K562 (cell line): ENCODE measurements around the gene CLEC6A. TPM values are rescaled to one million over a fixed set of nuclear protein-coding genes. Genes with fewer than 3 reads are reported as not detected.
"Not testable (repeated sequence)": the region's sequence is repeated elsewhere in the genome, so short reads cannot be mapped to it uniquely, and the experiment has no call there.

Source experiments
- ATAC-seq: fragments of 200-7000 bp; cut with Tn5 transposase; 3 replicates; pipeline ENCODE4 v1.9.1; 2020; ENCODE audit warnings: moderate library complexity
- BruUV-seq: library from RNA; stranded (reverse); fragments of 400-500 nt; replicated peaks from 2 replicates; lab custom pipeline; 2021; lab: Mats Ljungman, UMichigan
- CTCF ChIA-PET: fragments of 300-600 bp; formaldehyde crosslinking; extraction: SDS; loops from one replicate; lab custom pipeline; 2021; ENCODE audit warnings: low intra/inter-chr PET ratio; lab: Yijun Ruan, JAX
- POLR2A ChIA-PET: fragments of 300-600, 350-650 bp; sonication (Branson Sonifier 250); formaldehyde crosslinking; extraction: SDS; loops from one replicate; lab custom pipeline; 2021; ENCODE audit warnings: antibody characterized with exemption, inconsistent platforms; lab: Yijun Ruan, JAX
- DNase-seq, 4 experiments: peaks; one replicate each; pipeline versions ENCODE4 v3.0.0 to v3.0.0-alpha.2; 2011 to 2018; ENCODE audit warnings: low spot score in 3 of 4, mixed read lengths in 3 of 4; ENCODE audit errors: extremely low read depth in 1 of 4
- FAIRE-seq: peaks from 2 replicates; lab custom pipeline; 2011; peaks lifted over from hg19 to GRCh38; lab: Jason Lieb, UNC
- H2AFZ ChIP-seq: 2 replicates; pipeline ENCODE4 v1.6.0; 2011; ENCODE audit warnings: low read depth, low read length, control low read depth, inconsistent platforms
- H3K27ac ChIP-seq: fragments of 200-600 bp; 3 replicates; pipeline ENCODE4 v1.8.0; 2011; ENCODE audit warnings: low read depth, mild to moderate bottlenecking, control low read depth, inconsistent platforms, low read length, moderate library complexity, mixed read lengths; ENCODE audit errors: extremely low read depth
- H3K27me3 ChIP-seq, 2 experiments: fragments of 300-600 bp in 1 of 2; 2 replicates in 1 of 2; 3 replicates in 1 of 2; pipeline versions ENCODE4 v1.6.0 to v1.8.0; 2011; ENCODE audit warnings: inconsistent platforms in 2 of 2, low read length in 2 of 2, mild to moderate bottlenecking in 1 of 2, mixed read lengths in 1 of 2, moderate library complexity in 1 of 2; ENCODE audit not compliant: control insufficient read depth in 2 of 2, insufficient read depth in 2 of 2
- H3K36me3 ChIP-seq: fragments of 300-600 bp; 3 replicates; pipeline ENCODE4 v1.8.0; 2011; ENCODE audit warnings: mild to moderate bottlenecking, low read length, inconsistent platforms; ENCODE audit not compliant: control insufficient read depth, insufficient read depth
- H3K4me1 ChIP-seq, 2 experiments: fragments of 200-600 bp in 1 of 2; replicated peaks in 1 of 2; 2 replicates in 1 of 2; 3 replicates in 1 of 2; pipeline versions ENCODE4 v1.5.1 to v1.8.0; 2011; ENCODE audit warnings: inconsistent platforms in 2 of 2, low read length in 2 of 2, mild to moderate bottlenecking in 1 of 2, mixed read lengths in 1 of 2, moderate library complexity in 1 of 2; ENCODE audit not compliant: control insufficient read depth in 2 of 2, insufficient read depth in 2 of 2
- H3K4me2 ChIP-seq: 2 replicates; pipeline ENCODE4 v1.6.1; 2011; ENCODE audit warnings: low read length, control low read depth, inconsistent platforms, mixed read lengths; ENCODE audit not compliant: insufficient read depth
- H3K4me3 ChIP-seq: fragments of 200-600 bp; sonication (generic), shearing (Covaris generic); 2 replicates; pipeline ENCODE4 v1.5.1; 2016; ENCODE audit warnings: control low read depth, inconsistent platforms
- H3K79me2 ChIP-seq: fragments of 200-600 bp; 3 replicates; pipeline ENCODE4 v1.8.0; 2011; ENCODE audit warnings: low read length, inconsistent platforms; ENCODE audit not compliant: control insufficient read depth, insufficient read depth
- H3K9ac ChIP-seq, 2 experiments: 2 replicates each; pipeline versions ENCODE4 v1.6.0 to v1.6.1; 2011; ENCODE audit warnings: low read depth in 2 of 2, low read length in 2 of 2, control low read depth in 1 of 2, inconsistent platforms in 1 of 2, mild to moderate bottlenecking in 1 of 2, mixed read lengths in 1 of 2; ENCODE audit not compliant: insufficient read depth in 1 of 2
- H3K9me1 ChIP-seq: one replicate; pipeline ENCODE4 v1.6.0; 2011; ENCODE audit warnings: inconsistent platforms, mild to moderate bottlenecking, low read length, moderate library complexity; ENCODE audit not compliant: control insufficient read depth, insufficient read depth
- H3K9me3 ChIP-seq: replicated peaks from 2 replicates; pipeline ENCODE4 v1.5.1; 2011; ENCODE audit warnings: low read depth, low read length, inconsistent platforms; ENCODE audit not compliant: control insufficient read depth, insufficient read depth
- H4K20me1 ChIP-seq: replicated peaks from 2 replicates; pipeline ENCODE4 v1.6.1; 2011; ENCODE audit warnings: low read length, inconsistent platforms, mixed read lengths; ENCODE audit not compliant: control insufficient read depth, insufficient read depth
- BDP1 ChIP-seq: IDR thresholded peaks from 3 replicates; pipeline ENCODE4 v1.6.1; 2011; ENCODE audit not compliant: insufficient read length, insufficient read depth
- GTF2B ChIP-seq: IDR thresholded peaks from 2 replicates; pipeline ENCODE4 v1.6.1; 2011; ENCODE audit not compliant: insufficient read length; ENCODE audit errors: extremely low read depth
- ZNF655 ChIP-seq: fragments of 250-450 bp; sonication (Bioruptor Pico); IDR thresholded peaks from 2 replicates; pipeline ENCODE4 v1.5.0; 2021
- WGBS: fragments of 100-300 bp; shearing (Covaris generic); methylation state at CpG from one replicate; pipeline ENCODE4 v1.1.6; 2016; ENCODE audit warnings: low coverage, mixed read lengths; ENCODE audit not compliant: insufficient coverage; ENCODE audit errors: missing lambda C conversion rate; 5-methylcytosine and 5-hydroxymethylcytosine counted together
- in situ Hi-C: fragments of 300-500 bp; cut with MboI; formaldehyde crosslinking; loops from 4 replicates; pipeline ENCODE4 v1.15.0; 2018; ENCODE audit warnings: inconsistent platforms, mixed read lengths
- intact Hi-C: fragments of 100-400 bp; cut with micrococcal nuclease; formaldehyde crosslinking; loops from 2 replicates; pipeline ENCODE4 v1.14.2; 2022
- polyA plus RNA-seq, 8 experiments: library from polyadenylated mRNA; depleted of rRNA in 4 of 8; stranded (reverse) in 5 of 8; unstranded in 3 of 8; fragments of >200 nt; fragmentation: Nextera tagmentation in 2 of 8; fragmentation: Illumina TruSeq in 1 of 8; extraction: Ambion mirVana in 2 of 8; extraction: Trizol in 1 of 8; gene quantifications; 2 replicates each; pipeline versions ENCODE4 v1.2.1 to v1.2.3, GENCODE V29; 2011 to 2014; ENCODE audit warnings: inconsistent platforms in 1 of 8, missing spikeins in 1 of 8
- total RNA-seq, 7 experiments: library from RNA; depleted of rRNA in 6 of 7; stranded (reverse); fragments of >200 nt in 6 of 7; fragmentation: Illumina TruSeq in 2 of 7; extraction: Trizol in 2 of 7; gene quantifications; 2 replicates each; pipeline versions ENCODE4 v1.2.1 to v1.2.3, GENCODE V29; 2011 to 2021; ENCODE audit warnings: low replicate concordance in 1 of 7

CLEC6A gene
- total and polyA plus RNA-seq, 9 of the 15 experiments (the other 6 are each of a cell fraction or from before 2014, with no cell fraction given): not detected

- H3K9me1 ChIP-seq: no peaks in the 10 kb centered on the region
- intact Hi-C loops: no loop called here
- H3K79me2 ChIP-seq: no peaks in the 10 kb centered on the region
- H3K9ac ChIP-seq: no peak overlapping the region
- no peak overlapping the region for H3K4me2 ChIP-seq
- no TSS peak for BruUV-seq
- no peaks in the 10 kb centered on the region for H3K4me1 ChIP-seq
- H3K36me3 ChIP-seq: no peaks in the 10 kb centered on the region
- no peak for DNase-seq
- POLR2A ChIA-PET: no interaction called here
- no peak for FAIRE-seq
- no peak overlapping the region for H2AFZ ChIP-seq
- H3K27ac ChIP-seq: no peak overlapping the region
- H4K20me1 ChIP-seq: no peaks in the 10 kb centered on the region
- in situ Hi-C loops: no loop called here
- no peak for ATAC-seq
- 4% methylated on average over 2 of the region's 2 CpGs for WGBS
- no peak overlapping the region for H3K4me3 ChIP-seq
- TF ChIP-seq GTF2B: no peak
- no peak for TF ChIP-seq ZNF655 (CRISPR knock-in tag)
- TF ChIP-seq BDP1: no peak
- CTCF ChIA-PET: no interaction called here
- no peaks in the 10 kb centered on the region for H3K9me3 ChIP-seq
- H3K27me3 ChIP-seq: peaks cover 0 to 2% of the 10 kb centered on the region in 2 experiments; a peak in 1 of 5 replicates
Observed at GRCh38 chr12:8493084-8493483, 37.3 kb downstream of the CLEC6A start.

- POLR2A ChIA-PET, BruUV-seq, CTCF ChIA-PET, H3K4me2 ChIP-seq, H3K9me1 ChIP-seq, intact Hi-C loops, H2AFZ ChIP-seq, H3K36me3 ChIP-seq, in situ Hi-C loops, H3K9ac ChIP-seq, H3K9me3 ChIP-seq, DNase-seq, H3K4me3 ChIP-seq, H3K79me2 ChIP-seq, H3K27me3 ChIP-seq, FAIRE-seq, H3K4me1 ChIP-seq, H4K20me1 ChIP-seq, H3K27ac ChIP-seq, ATAC-seq: not testable (repeated sequence)
- 0% methylated on average over 4 of the region's 4 CpGs for WGBS
Observed at GRCh38 chr12:8495671-8496070, 39.9 kb downstream of the CLEC6A start.

DNA sequence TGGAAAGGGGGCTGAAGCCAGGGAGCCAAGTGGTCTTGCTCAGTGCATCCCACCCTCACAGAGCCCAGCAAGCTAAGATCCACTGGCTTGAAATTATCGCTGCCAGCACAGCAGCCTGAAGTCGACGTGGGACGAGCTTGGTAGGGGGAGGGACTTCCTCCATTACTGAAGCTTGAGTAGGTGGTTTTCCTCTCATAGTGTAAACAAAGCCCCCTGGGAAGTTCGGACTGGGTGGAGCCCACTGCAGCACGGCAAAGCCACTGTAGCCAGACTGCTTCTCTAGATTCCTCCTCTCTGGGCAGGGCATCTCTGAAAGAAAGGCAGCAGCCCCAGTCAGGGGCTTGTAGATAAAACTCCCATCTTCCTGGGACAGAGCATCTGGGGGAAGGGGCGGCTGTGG lies 40.3 kb downstream of the CLEC6A start:
- FAIRE-seq, POLR2A ChIA-PET, BruUV-seq, H3K36me3 ChIP-seq, H3K27ac ChIP-seq, H3K9me1 ChIP-seq, in situ Hi-C loops, H3K9me3 ChIP-seq, H3K4me3 ChIP-seq, H4K20me1 ChIP-seq, H3K4me1 ChIP-seq, H2AFZ ChIP-seq, H3K4me2 ChIP-seq, H3K9ac ChIP-seq, DNase-seq, ATAC-seq, H3K27me3 ChIP-seq, intact Hi-C loops, H3K79me2 ChIP-seq, CTCF ChIA-PET: not testable (repeated sequence)
- 2% methylated on average over 7 of the region's 7 CpGs for WGBS
